Calu3 (cell line): ENCODE measurements around the gene KRT86. TPM values are rescaled to one million over a fixed set of nuclear protein-coding genes. Genes with fewer than 3 reads are reported as not detected.

Experiments
- BruUV-seq: library from RNA; stranded (reverse); fragments of 400-500 nt; replicated peaks from 2 replicates; lab custom pipeline; 2021; lab: Mats Ljungman, UMichigan
- CTCF ChIA-PET: fragments of 300-600 bp; sonication (Branson Sonifier 250); formaldehyde crosslinking; loops from one replicate; lab custom pipeline; 2022; ENCODE audit warnings: antibody characterized with exemption; lab: Charles Lee
- DNase-seq: peaks from one replicate; pipeline ENCODE4 v3.0.0; 2022
- H3K27ac Mint-ChIP-seq: one replicate; pipeline ENCODE4 v1.8.0; 2022; ENCODE audit warnings: mixed read lengths; ENCODE audit not compliant: unreplicated experiment
- H3K27me3 Mint-ChIP-seq: one replicate; pipeline ENCODE4 v1.8.0; 2022; ENCODE audit warnings: mixed read lengths; ENCODE audit not compliant: unreplicated experiment
- H3K36me3 Mint-ChIP-seq: one replicate; pipeline ENCODE4 v1.8.0; 2022; ENCODE audit warnings: mild to moderate bottlenecking, moderate library complexity, mixed read lengths; ENCODE audit not compliant: insufficient read depth, unreplicated experiment
- H3K4me1 Mint-ChIP-seq: one replicate; pipeline ENCODE4 v1.8.0; 2022; ENCODE audit warnings: mild to moderate bottlenecking, low read depth, mixed read lengths; ENCODE audit not compliant: unreplicated experiment
- H3K4me3 Mint-ChIP-seq: one replicate; pipeline ENCODE4 v1.8.0; 2022; ENCODE audit warnings: mild to moderate bottlenecking, low read depth, moderate library complexity, mixed read lengths; ENCODE audit not compliant: unreplicated experiment
- H3K9me3 Mint-ChIP-seq: one replicate; pipeline ENCODE4 v1.8.0; 2022; ENCODE audit warnings: low read depth, mixed read lengths; ENCODE audit not compliant: unreplicated experiment
- CTCF ChIP-seq: fragments of 200-600 bp; IDR thresholded peaks from one replicate; pipeline ENCODE4 v1.8.0; 2022; ENCODE audit warnings: antibody characterized with exemption; ENCODE audit not compliant: unreplicated experiment
- intact Hi-C: fragments of 100-400 bp; cut with micrococcal nuclease; formaldehyde crosslinking; loops from one replicate; pipeline ENCODE4 v1.10.0; 2022; ENCODE audit not compliant: unreplicated experiment
- total RNA-seq: library from RNA; stranded (reverse); gene quantifications from 2 replicates; pipeline ENCODE4 v1.2.3, GENCODE V29; 2022

Gene KRT86
- total RNA-seq, 1 experiment from 2014 or later, result 3.6 TPM

DNA sequence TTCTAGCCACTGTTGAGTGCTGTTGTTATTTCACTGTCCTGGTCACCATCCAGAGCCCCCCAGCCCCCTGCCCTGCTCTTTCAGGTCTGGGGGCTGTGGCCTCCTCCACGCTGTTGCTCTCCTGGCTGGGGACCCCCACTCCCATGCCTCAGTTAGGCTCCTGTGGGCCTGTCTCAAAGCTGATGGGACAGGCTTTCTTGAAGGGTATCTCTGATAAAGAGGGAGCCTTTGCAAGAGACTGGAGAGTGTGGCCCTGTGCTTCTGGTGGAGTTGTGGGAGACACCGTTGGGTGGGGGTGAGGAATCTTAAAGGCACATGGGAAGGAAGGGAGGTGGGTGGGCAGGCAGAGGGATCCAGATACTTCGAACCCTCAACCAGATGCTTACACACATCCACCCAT, 12.2 kb upstream of the KRT86 start:
- peaks cover 21% of the 10 kb centered on the region for H3K4me1 Mint-ChIP-seq
- no peaks in the 10 kb centered on the region for H3K9me3 Mint-ChIP-seq
- H3K27ac Mint-ChIP-seq, result no peak overlapping the region
- peaks cover 20% of the 10 kb centered on the region for H3K36me3 Mint-ChIP-seq
- no peak for DNase-seq
- no peak overlapping the region for H3K4me3 Mint-ChIP-seq
- no TSS peak for BruUV-seq
- intact Hi-C loops, result no loop called here
- CTCF ChIA-PET, result no interaction called here
- no peaks in the 10 kb centered on the region for H3K27me3 Mint-ChIP-seq
- TF ChIP-seq CTCF, result no peak

- intact Hi-C loops, result no loop called here
- Mint-ChIP-seq H3K27ac (no peak overlapping the region), H3K4me1 (peaks cover 21% of the 10 kb centered on the region), H3K9me3 (no peaks in the 10 kb centered on the region), H3K27me3 (no peaks in the 10 kb centered on the region), H3K4me3 (no peak overlapping the region), H3K36me3 (peaks cover 8% of the 10 kb centered on the region)
- no peak for TF ChIP-seq CTCF
- no peak for DNase-seq
- no TSS peak for BruUV-seq
- CTCF ChIA-PET, result no interaction called here
These were observed 10.5 kb upstream of the KRT86 start for GRCh38 chr12:52263761-52264434.

DNA sequence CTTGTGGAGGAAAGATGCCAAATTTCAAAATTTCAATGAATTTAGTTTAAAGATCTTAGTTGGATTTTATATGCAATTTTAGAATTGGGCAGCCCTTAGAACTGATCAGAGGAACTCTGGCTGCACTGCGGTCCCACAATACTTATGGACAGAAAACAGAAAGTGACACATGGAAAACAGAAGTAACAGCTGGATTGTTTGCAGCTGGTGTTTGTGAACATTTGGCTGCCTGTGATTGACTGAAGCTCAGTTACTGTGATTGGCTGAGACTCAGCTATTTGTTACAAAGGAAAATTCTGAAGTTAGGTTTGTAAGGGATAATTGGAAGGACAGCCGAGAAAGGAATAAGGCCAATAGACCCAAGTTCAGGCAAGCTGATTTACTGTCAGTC, 10.0 kb upstream of the KRT86 start:
- H3K27ac Mint-ChIP-seq, result no peak overlapping the region
- H3K9me3 Mint-ChIP-seq, result no peaks in the 10 kb centered on the region
- no peaks in the 10 kb centered on the region for H3K27me3 Mint-ChIP-seq
- peaks cover 8% of the 10 kb centered on the region for H3K36me3 Mint-ChIP-seq
- H3K4me1 Mint-ChIP-seq, result peaks cover 21% of the 10 kb centered on the region
- H3K4me3 Mint-ChIP-seq, result no peak overlapping the region
- CTCF ChIA-PET, result no interaction called here
- intact Hi-C loops, result no loop called here
- no peak for DNase-seq
- TF ChIP-seq CTCF, result no peak
- BruUV-seq, result no TSS peak

GRCh38 chr12:52266514-52266913, 7.9 kb upstream of the KRT86 start:
- CTCF ChIA-PET, result no interaction called here
- H3K4me3 Mint-ChIP-seq, result no peak overlapping the region
- no peak for TF ChIP-seq CTCF
- intact Hi-C loops, result no loop called here
- peaks cover under 1% of the 10 kb centered on the region for H3K4me1 Mint-ChIP-seq
- no TSS peak for BruUV-seq
- H3K27ac Mint-ChIP-seq, result no peak overlapping the region
- no peak for DNase-seq
- H3K36me3 Mint-ChIP-seq, result peaks cover 8% of the 10 kb centered on the region
- no peaks in the 10 kb centered on the region for H3K27me3 Mint-ChIP-seq
- no peaks in the 10 kb centered on the region for H3K9me3 Mint-ChIP-seq
